ENCODE data around the gene TSPYL1.

Gene TSPYL1

GRCh38 chr6:116309657-116310056, 29.9 kb upstream of the TSPYL1 start:
- Histone ChIP-seq H3K9me3 (ENCODE audit: control insufficient read depth, insufficient read depth, low read length) (no peaks in the 10 kb centered on the region), H3K9ac (ENCODE audit: low read depth, low read length) (no peak overlapping the region), H3K4me1 (ENCODE audit: insufficient read depth, low read length) (no peaks in the 10 kb centered on the region), H3K36me3 (ENCODE audit: insufficient read depth, low read length) (no peaks in the 10 kb centered on the region)

DNA sequence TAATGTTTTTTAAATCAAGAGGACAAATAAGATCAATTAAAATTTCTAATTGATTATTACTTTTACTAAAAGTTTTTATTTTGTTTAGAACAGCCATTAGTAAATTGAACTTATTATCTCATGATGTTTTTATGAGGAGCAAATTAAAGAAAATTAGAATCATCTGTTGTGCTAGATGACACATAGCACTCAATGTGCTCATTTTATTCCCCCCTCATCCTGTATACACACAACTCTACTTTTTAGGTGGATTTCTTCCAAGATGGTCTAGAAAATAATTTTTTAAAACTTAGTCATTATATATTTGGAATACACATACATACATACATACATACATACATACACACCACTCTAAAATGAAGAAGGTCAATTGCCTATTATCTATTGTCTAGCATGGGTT, 29.3 kb upstream of the TSPYL1 start:
- Histone ChIP-seq H3K4me1 (ENCODE audit: insufficient read depth, low read length) (no peaks in the 10 kb centered on the region), H3K9ac (ENCODE audit: low read depth, low read length) (no peak overlapping the region)

GRCh38 chr6:116307633-116308032, 27.9 kb upstream of the TSPYL1 start:
- Histone ChIP-seq H3K36me3 (ENCODE audit: insufficient read depth, low read length) (no peaks in the 10 kb centered on the region), H3K9me3 (ENCODE audit: control insufficient read depth, insufficient read depth, low read length) (no peaks in the 10 kb centered on the region), H3K9ac (ENCODE audit: low read depth, low read length) (no peak overlapping the region), H3K4me1 (ENCODE audit: insufficient read depth, low read length) (no peaks in the 10 kb centered on the region)

More for the DNA sequence above, 29.3 kb upstream of the TSPYL1 start:
- Histone ChIP-seq H3K9me3 (ENCODE audit: control insufficient read depth, insufficient read depth, low read length) (no peaks in the 10 kb centered on the region), H3K36me3 (ENCODE audit: insufficient read depth, low read length) (no peaks in the 10 kb centered on the region)

- Histone ChIP-seq H3K9ac (ENCODE audit: low read depth, low read length) (no peak overlapping the region), H3K4me1 (ENCODE audit: insufficient read depth, low read length) (no peaks in the 10 kb centered on the region), H3K9me3 (ENCODE audit: control insufficient read depth, insufficient read depth, low read length) (no peaks in the 10 kb centered on the region), H3K36me3 (ENCODE audit: insufficient read depth, low read length) (no peaks in the 10 kb centered on the region)
These were observed 27.3 kb upstream of the TSPYL1 start for GRCh38 chr6:116307001-116307400.

DNA sequence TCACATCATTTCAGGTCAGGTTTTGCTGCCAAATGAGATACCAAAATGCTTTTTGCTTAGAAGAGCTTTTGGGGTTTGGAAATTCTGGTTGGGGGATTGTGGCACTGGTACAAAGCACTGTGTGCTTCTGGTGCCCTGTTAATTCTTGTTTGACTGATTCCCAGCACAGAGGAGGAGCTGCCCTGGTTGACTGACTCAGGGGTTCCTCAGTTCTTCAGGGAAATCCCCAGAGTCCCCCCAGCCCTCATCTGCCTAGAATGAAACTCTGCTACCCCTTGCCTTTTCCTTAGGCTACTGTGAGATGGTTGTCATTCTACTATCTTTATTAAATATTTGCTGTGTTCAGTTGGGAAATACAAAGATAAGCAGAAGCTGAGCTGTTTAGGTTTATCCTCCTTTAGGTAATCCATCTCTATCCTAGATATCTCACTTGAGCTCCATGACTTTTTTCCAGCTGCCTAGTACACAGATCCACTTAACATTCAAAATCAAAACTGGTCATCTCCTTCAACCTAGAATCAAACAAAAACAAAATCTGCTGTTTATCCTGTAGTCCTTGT, 24.9 kb upstream of the TSPYL1 start:
- H3K4me1 ChIP-seq (ENCODE audit: insufficient read depth, low read length): no peaks in the 10 kb centered on the region
- H3K9ac ChIP-seq (ENCODE audit: low read depth, low read length): no peak overlapping the region
- H3K9me3 ChIP-seq (ENCODE audit: control insufficient read depth, insufficient read depth, low read length): no peaks in the 10 kb centered on the region
- no peaks in the 10 kb centered on the region for H3K36me3 ChIP-seq (ENCODE audit: insufficient read depth, low read length)

DNA sequence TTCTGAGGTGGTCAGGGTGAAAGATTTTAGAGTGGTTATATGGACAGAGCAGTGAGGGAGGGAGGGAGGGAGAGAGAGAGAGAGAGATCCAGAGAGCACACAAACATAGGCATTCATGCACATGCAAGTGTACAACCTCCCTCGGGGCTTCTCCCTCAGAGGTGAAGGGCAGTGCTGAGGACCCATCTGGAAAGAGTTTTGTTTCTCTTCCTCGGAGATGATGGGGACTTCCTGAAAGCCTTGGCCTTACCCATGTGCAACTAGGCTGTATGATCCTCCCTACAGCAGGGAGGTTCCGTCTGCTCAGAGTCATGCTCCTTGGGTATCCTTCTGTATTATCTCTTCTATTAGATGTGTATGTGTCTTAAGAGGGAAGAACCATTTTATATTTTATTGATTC, 21.4 kb upstream of the TSPYL1 start:
- Histone ChIP-seq H3K9ac (ENCODE audit: low read depth, low read length) (no peak overlapping the region), H3K4me1 (ENCODE audit: insufficient read depth, low read length) (no peaks in the 10 kb centered on the region), H3K9me3 (ENCODE audit: control insufficient read depth, insufficient read depth, low read length) (peaks cover 10% of the 10 kb centered on the region), H3K36me3 (ENCODE audit: insufficient read depth, low read length) (no peaks in the 10 kb centered on the region)

- Histone ChIP-seq H3K4me1 (ENCODE audit: insufficient read depth, low read length) (no peaks in the 10 kb centered on the region), H3K9ac (ENCODE audit: low read depth, low read length) (no peak overlapping the region), H3K9me3 (ENCODE audit: control insufficient read depth, insufficient read depth, low read length) (peaks cover 10% of the 10 kb centered on the region), H3K36me3 (ENCODE audit: insufficient read depth, low read length) (no peaks in the 10 kb centered on the region)
These were observed 20.8 kb upstream of the TSPYL1 start for GRCh38 chr6:116300566-116300965.

DNA sequence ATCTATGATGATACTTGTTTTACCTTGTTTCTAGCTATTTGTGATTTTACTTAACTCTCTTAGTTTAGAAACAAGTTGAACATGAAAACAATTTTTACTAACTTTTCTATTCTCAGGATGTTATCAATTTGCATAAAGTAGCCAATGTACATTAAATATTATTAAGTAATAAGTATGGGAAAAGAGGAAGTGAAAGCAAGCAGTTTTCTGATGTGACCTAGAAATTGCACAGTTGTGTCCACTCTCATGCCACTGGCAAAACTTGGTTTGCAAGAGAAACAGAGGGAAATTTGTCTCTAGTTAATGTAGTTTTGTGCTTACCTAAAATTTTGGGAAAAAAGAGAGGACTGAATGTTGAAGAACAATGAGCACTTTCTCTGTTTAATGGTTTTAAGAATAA, 19.2 kb upstream of the TSPYL1 start:
- peaks cover 10% of the 10 kb centered on the region for H3K9me3 ChIP-seq (ENCODE audit: control insufficient read depth, insufficient read depth, low read length)
- H3K4me1 ChIP-seq (ENCODE audit: insufficient read depth, low read length): no peaks in the 10 kb centered on the region

DNA sequence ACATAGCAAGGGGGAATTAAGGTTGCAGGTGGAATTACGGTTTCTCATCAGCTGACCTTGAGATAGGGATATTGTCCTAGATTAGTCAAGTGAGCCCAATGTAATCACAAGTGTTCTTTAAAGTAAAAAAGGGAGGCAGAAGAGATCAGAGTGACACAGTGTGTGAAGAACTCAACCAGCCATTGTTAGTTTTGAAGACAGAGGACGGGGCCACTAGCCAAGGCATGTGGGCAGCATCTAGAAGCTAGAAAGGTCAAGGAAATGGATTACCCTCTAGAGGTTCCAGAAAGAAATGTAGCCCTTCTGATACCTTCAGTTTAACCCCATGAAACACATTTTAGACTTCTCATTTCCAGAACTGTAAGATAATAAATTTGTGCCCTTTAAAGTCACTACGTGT, 18.5 kb upstream of the TSPYL1 start:
- H3K36me3 ChIP-seq (ENCODE audit: insufficient read depth, low read length): no peaks in the 10 kb centered on the region
- H3K9me3 ChIP-seq (ENCODE audit: control insufficient read depth, insufficient read depth, low read length): peaks cover 10% of the 10 kb centered on the region
- no peak overlapping the region for H3K9ac ChIP-seq (ENCODE audit: low read depth, low read length)
- no peaks in the 10 kb centered on the region for H3K4me1 ChIP-seq (ENCODE audit: insufficient read depth, low read length)

More for the DNA sequence above, 19.2 kb upstream of the TSPYL1 start:
- no peaks in the 10 kb centered on the region for H3K36me3 ChIP-seq (ENCODE audit: insufficient read depth, low read length)
- H3K9ac ChIP-seq (ENCODE audit: low read depth, low read length): no peak overlapping the region

GRCh38 chr6:116292553-116292952, 12.8 kb upstream of the TSPYL1 start:
- Histone ChIP-seq H3K9me3 (ENCODE audit: control insufficient read depth, insufficient read depth, low read length) (no peaks in the 10 kb centered on the region), H3K36me3 (ENCODE audit: insufficient read depth, low read length) (no peaks in the 10 kb centered on the region), H3K4me1 (ENCODE audit: insufficient read depth, low read length) (no peaks in the 10 kb centered on the region), H3K9ac (ENCODE audit: low read depth, low read length) (no peak overlapping the region)

DNA sequence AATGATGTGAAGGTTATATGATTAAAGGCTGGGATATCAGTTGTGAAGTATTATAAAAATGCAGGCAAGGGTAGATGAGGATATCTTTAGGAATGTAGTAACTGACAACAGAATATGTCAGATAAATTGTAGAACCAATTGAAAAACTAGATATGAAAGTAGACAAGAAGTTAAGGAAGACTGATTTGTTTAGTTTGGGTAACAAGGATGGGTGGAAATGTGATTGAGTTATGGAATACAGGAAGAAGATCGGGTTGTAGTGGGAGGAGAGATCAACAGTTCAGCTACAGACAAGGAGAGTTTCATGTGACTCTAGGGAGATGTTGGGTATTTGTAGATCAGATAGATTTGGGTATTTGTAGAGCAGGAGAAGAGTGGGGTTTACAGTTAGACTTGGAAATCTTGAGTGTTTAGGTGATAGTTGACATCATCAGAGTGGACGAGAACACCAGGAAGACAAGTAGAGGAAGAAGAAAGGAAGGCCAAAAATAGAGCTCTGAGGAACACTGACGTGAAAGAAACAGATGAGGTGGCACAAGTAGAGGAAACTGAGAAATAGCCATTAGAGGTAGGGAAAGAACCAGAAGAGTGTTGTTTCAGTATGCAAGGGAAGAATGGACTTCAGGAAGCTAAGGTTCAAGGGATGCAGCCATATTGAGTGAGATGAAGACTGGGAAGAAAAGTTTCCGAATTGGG, 12.1 kb upstream of the TSPYL1 start:
- Histone ChIP-seq H3K9ac (ENCODE audit: low read depth, low read length) (no peak overlapping the region), H3K36me3 (ENCODE audit: insufficient read depth, low read length) (no peaks in the 10 kb centered on the region), H3K4me1 (ENCODE audit: insufficient read depth, low read length) (no peaks in the 10 kb centered on the region), H3K9me3 (ENCODE audit: control insufficient read depth, insufficient read depth, low read length) (no peaks in the 10 kb centered on the region)

GRCh38 chr6:116290799-116291198, 11.1 kb upstream of the TSPYL1 start:
- Histone ChIP-seq H3K9me3 (ENCODE audit: control insufficient read depth, insufficient read depth, low read length) (no peaks in the 10 kb centered on the region), H3K4me1 (ENCODE audit: insufficient read depth, low read length) (no peaks in the 10 kb centered on the region), H3K36me3 (ENCODE audit: insufficient read depth, low read length) (no peaks in the 10 kb centered on the region), H3K9ac (ENCODE audit: low read depth, low read length) (no peak overlapping the region)

DNA sequence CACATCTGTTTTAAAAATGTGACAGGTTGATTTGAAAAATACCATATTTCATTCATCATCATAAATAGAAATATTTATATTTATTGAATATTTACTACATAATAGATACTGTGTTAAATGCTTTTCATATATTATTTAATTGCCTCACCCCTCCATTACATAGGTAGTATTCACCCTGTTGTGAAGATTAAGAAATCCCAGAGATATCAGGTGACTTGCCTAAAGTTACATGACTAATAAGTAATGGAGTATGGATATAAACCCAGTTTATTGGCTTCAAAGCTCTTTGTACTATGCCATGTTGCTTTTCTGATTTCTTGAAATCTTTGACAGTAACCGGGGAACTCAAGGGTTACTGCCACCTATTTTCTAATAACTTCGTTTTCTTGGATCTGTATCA, 10.1 kb upstream of the TSPYL1 start:
- Histone ChIP-seq H3K36me3 (ENCODE audit: insufficient read depth, low read length) (no peaks in the 10 kb centered on the region), H3K9ac (ENCODE audit: low read depth, low read length) (no peak overlapping the region), H3K4me1 (ENCODE audit: insufficient read depth, low read length) (no peaks in the 10 kb centered on the region), H3K9me3 (ENCODE audit: control insufficient read depth, insufficient read depth, low read length) (no peaks in the 10 kb centered on the region)

- Histone ChIP-seq H3K4me1 (ENCODE audit: insufficient read depth, low read length) (no peaks in the 10 kb centered on the region), H3K36me3 (ENCODE audit: insufficient read depth, low read length) (no peaks in the 10 kb centered on the region), H3K9ac (ENCODE audit: low read depth, low read length) (no peak overlapping the region), H3K9me3 (ENCODE audit: control insufficient read depth, insufficient read depth, low read length) (no peaks in the 10 kb centered on the region)
These were observed 8.1 kb upstream of the TSPYL1 start for GRCh38 chr6:116287689-116288282.

DNA sequence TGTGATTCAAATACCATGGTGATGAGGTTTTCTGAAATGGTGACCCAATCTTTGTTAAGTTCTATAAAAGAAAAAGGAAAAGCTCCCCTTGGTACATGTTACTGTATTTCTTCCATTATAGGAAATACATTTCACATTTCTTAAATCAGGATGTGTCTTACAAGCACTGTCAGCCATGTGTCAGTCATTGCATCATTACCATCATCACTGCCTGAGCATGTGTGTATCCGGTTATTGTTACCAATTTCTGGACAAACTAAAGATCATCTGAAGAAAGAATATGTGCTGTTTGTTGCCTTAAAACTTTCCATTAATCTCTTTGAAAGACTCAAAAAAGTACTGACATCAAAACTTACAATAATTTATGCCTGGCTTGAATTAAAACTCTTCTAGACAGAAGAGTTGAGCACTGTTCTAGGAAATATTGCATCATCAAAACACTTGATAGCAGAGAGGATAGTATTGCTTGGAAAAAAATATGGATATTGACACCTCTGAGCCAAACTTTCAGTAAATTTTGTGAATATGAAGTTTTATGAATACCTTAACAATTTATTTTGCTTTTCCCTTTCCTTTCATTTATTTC, 7.1 kb upstream of the TSPYL1 start:
- no peaks in the 10 kb centered on the region for H3K36me3 ChIP-seq (ENCODE audit: insufficient read depth, low read length)
- no peak overlapping the region for H3K9ac ChIP-seq (ENCODE audit: low read depth, low read length)
- no peaks in the 10 kb centered on the region for H3K9me3 ChIP-seq (ENCODE audit: control insufficient read depth, insufficient read depth, low read length)
- H3K4me1 ChIP-seq (ENCODE audit: insufficient read depth, low read length): no peaks in the 10 kb centered on the region
